PFSK-1 (cell line): Measurements from ENCODE around the gene CAPN10.

Experiments used
- FOXP2 ChIP-seq: optimal IDR thresholded peaks from 2 replicates; pipeline ENCODE3; 2011; ENCODE audit warnings: borderline replicate concordance, control low read depth, inconsistent platforms; ENCODE audit not compliant: insufficient read depth; ENCODE audit errors: extremely low read length, extremely low read depth
- POLR2AphosphoS5 ChIP-seq: IDR thresholded peaks from 2 replicates; pipeline ENCODE4 v1.6.1; 2012; ENCODE audit warnings: low read depth, mild to moderate bottlenecking, control low read depth, low read length, moderate library complexity
- REST ChIP-seq, 2 experiments: IDR thresholded peaks; 2 replicates each; pipeline versions ENCODE4 v1.6.1 to v1.8.0; 2011 to 2012; ENCODE audit warnings: low read depth in 2 of 2, low read length in 2 of 2, control low read depth in 1 of 2, inconsistent platforms in 1 of 2, mild to moderate bottlenecking in 1 of 2, moderate library complexity in 1 of 2; ENCODE audit not compliant: insufficient read depth in 1 of 2
- SIN3A ChIP-seq: IDR thresholded peaks from 2 replicates; pipeline ENCODE4 v1.6.1; 2012; ENCODE audit warnings: mild to moderate bottlenecking, low read length, moderate library complexity, borderline replicate concordance; ENCODE audit not compliant: insufficient read depth
- TAF1 ChIP-seq: IDR thresholded peaks from 2 replicates; pipeline ENCODE4 v1.6.1; 2012; ENCODE audit warnings: low read length, control low read depth, borderline replicate concordance; ENCODE audit not compliant: insufficient read depth

- no peak for TF ChIP-seq SIN3A
- TF ChIP-seq POLR2AphosphoS5 = no peak
- no peak for TF ChIP-seq REST (IDR thresholded peaks at IDR 0.05; ENCODE audit: insufficient read depth in 1 of 2, low read depth in 2 of 2, low read length in 2 of 2)
- TF ChIP-seq TAF1 = no peak
- no peak for TF ChIP-seq FOXP2
Observed at GRCh38 chr2:240647503-240648154, 61.1 kb downstream of the CAPN10 start.
